ENCODE measurements around the gene SLC39A9.

DNA sequence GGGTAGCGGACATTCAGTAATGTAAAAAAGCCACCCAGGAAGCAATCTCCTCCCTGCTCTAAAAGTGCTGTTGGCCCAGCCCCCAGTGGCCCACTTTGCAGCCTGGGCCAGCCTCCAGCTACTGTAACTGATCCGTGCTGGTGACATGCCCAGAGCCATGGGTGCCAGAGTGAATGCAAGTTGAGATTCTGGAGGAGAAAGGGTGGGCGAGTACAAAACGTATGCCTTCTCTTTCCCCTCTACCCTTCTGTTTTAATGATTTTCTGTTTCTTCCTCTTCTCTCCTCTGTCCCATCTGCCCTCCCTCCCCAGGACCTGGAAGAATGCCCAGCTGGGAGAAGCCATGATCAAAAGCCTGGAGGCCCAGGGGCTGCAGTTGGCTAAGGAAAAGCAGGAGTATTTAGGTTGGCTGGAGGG is 102.9 kb downstream of the SLC39A9 start:
- no peak for TF ChIP-seq EP300 (IDR thresholded peaks at IDR 0.05)
- TF ChIP-seq POLR2A (IDR thresholded peaks at IDR 0.05; ENCODE audit: low read depth) = no peak
